ENCODE results near the gene DISC1.
"Not testable (repeated sequence)": the region's sequence is repeated elsewhere in the genome, so short reads cannot be mapped to it uniquely, and the experiment has no call there.

The DISC1 gene

DNA sequence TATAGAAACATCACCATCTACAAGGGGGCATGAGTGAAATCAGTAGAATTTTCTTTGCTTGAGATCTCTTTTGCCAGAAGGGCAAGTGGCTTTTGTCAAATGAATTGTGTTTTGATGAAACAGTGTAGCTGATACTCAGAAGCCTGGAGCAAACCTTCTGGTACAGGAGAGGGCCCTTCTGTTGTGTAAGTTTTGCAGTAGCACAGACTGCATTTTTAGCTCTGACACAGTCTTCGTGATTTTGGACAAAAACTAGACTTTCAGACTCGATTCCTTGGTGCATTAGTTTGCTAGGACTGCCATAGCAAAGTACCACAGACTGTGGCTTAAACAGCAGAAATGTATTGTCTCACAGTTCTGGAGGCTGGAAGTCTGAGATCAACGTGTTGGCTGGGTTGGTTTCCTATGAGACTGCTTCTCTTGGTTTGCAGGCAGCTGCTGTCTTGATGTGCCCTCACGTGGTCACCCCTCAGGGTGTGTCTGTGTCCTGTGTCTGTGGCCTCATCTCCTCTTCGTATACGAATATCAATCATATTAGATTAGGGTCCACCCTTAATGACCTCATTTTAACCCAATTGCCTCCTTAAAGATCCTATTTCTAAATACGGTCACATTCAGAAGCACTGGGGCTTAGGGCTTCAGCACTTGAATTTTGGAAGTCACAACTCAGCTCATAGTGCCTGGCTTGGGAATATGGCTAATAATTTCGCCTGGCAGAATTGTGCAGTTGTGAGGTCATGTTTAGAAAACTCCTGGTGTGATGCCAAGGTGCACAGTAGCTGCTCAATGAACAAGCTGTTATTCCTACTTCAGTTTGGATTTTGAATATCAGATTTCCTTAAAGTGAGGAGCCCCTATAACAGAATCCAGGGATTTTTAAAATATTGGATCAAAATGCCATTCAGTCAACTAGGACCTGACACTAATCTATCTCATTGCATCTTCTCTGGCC is 21.2 kb upstream of the DISC1 start:
- DNase-seq (ENCODE audit: low spot score) = no peak

DNA sequence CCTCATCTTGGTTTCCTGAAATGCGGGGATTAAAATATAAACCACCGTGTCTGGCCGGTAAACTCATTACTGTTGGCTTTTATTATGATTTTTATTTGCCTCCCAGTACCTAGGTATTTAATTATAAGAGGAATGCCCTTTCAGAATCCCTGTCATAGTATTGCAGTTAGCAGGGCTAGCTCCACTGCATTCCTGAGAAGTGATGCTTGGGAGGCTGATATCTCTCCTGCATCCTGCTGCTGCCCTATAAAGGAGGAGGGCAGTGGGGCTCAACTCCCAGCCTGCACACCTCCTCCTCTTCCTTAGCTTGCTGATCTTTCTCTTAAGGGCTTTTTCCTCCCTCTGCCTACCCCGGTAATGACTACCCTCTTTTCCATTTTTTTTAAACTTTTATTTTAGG is 19.9 kb upstream of the DISC1 start:
- no peak for DNase-seq (ENCODE audit: low spot score)

DNA sequence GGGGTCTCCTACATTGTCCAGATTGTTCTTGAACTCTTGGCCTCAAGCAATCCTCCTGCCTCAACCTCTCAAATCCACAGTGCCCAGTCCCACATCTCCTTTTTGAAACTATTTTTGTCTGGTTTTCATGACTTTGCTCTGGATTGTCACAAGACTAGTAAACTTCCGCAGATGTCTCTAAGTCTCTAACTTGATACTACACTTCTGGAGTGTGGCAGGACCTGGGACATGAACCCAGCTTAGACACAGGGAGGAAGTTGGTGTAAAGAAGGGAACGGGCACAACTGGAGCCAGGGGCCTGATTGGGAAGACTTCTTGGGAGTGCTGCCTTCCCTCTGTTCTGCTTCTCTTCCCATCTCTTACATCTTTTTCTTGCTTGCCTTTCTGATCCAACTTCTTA is 16.2 kb upstream of the DISC1 start:
- DNase-seq (ENCODE audit: low spot score) = no peak

DNA sequence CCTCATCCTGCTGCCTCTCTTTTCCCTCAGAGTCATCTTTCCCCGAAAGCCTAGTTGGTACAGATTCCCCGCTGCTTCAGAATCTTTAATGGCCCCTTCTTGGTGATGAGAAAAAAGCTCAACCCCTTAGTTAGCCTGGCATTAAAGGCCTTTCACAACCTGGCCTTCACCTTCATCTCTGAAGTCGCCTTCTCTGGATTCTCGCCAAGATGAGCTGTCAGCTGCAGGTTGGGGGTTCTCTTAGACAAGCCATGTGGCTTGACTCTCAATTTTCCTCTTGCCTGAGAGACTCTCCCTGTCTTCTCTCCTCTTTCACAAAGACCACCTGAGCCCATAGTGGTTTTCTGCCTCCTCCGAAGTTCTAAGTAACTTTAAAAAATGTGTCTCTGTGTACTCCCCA is 15.5 kb upstream of the DISC1 start:
- DNase-seq (ENCODE audit: low spot score) = no peak

DNA sequence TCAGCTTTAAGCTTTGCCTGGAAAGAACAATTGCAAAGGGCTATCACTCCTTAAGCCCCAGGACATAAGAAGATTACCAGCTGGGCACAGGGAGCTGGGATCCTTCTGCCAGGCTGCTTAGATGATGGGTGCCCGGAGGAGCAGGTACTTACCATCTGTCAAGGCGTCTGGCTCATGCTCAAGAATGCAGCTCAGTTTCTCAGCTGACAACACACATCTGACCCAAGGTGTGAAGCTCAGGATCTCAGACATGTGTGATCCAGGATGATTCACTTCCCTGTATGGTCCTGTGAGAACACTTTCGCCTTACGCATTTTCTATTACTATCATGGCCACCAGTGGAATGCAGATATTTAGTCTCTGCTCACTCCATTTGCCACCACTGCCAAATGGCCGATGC is 14.7 kb upstream of the DISC1 start:
- no peak for DNase-seq (ENCODE audit: low spot score)

DNA sequence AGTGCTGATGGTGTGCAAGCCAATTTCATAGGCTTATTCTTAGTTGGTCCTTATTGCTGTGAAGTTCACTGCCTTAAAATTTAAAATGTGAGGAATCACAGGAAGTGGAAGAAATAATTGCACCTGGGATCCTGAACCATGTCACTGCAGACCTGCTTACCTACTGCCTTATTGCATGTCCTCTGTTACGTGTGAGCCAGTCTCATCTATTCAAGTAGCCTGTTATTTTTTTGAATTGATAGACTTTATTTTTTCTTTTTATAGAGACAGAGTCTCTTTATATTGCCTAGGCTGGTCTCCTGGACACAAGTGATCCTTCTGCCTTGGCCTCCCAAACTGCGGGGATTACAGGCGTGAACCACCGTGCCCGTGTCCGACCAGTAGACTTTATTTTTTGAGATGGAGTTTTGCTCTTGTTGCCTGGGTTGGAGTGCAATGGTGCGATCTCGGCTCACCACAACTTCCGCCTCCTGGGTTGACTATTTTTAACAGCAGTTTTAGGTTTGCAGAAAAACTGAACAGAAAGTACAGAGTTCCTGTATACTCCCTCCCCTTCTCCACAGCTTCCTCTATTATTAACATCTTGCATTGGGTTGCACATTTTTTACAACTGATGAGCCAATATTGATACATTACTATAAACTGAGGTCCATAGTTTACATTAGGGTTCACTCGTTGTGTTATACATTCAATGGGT is 14.0 kb upstream of the DISC1 start:
- peak; percentile 76 for DNase-seq (ENCODE audit: low spot score)

DNA sequence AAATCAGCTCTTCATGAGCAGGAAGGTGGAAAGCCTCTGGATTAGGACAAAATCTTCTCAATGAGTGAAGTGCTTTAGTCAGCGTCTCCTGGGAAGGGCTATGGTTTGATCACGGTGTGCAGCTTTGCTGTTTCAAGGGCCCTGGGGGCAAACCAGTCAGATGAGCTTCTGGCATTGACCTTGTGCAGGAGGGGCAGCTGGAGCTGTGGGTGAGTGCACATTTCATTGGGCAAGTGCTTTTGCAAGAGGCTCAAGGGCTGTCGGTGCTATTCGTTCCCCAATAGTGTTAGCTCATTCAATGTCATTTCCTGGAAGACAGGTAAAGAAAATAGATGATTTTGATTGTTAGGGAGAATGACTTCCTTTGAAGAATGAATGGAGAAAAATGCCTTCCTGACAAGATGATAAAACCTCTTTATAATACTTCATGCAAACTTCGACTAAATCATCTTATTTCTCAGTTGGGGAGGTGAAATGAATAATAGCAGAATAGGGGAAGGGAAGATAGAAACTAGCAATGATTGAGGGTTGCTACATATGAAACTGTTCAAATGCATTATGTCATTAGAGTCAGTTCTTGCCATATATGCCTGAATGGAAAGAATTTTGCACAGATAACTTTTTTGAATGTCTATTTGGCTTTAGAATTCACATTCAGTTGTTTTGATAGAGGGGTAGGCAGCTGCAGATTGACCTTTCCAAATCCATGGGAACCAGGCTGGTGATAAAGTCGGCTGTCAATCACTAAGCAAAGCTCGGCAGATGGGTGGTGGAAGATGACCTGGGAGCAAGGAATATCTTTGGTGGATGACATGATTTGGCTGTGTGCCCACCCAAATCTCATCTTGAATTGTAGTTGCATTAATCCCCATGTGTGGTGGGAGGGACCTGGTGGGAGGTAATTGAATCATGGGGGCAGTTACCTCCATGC is 12.9 kb upstream of the DISC1 start:
- no peak for DNase-seq (ENCODE audit: low spot score)

DNA sequence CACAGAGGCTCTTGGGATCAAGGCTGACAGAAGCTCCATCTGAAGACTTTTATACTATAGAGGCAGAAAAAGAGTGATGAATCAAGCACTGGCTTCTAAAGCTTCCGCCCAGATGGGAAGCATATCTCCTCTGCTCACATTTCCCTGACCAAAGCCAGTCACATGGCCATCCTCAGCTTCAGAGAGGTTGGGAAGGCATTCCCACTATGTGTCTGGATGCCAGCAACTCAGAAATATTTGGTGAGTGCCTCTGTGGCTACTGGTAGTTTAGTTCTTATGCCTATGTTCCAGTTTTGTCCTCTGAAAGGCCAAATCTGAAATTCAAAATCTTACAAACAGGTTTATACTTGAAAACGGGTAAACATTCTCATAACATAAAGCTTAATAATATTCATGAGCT is 9.9 kb upstream of the DISC1 start:
- no peak for DNase-seq (ENCODE audit: low spot score)

DNA sequence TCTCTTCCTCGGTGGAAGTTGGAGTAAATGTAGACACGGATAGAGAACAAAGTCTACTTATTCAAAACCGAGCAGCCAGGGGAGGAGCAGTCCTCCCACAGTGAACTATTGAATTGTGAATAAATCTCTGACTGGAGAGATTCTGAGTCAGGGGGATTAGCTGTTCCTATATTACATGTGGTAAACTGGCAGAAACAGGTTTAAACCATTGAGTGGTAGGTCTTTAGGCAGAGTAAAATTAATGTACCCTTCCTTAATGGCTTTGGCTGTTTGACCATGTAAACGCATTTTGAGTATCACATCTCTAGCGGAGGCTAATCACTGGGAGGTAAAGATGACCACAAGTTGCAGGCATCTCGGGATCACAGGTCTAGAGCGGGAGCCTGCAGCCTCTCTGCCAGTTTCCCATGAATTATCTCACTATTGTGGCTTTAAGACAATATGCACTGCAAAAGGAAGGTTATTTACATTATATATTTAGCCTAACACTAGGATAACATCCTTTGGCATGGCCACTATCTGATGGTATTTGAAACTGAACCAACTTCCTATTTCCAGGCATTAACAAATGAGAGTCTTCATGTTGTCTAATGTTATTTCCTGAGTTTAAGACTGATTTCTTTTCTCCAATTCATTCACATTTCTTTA is 7.9 kb upstream of the DISC1 start:
- no peak for DNase-seq (ENCODE audit: low spot score)

DNA sequence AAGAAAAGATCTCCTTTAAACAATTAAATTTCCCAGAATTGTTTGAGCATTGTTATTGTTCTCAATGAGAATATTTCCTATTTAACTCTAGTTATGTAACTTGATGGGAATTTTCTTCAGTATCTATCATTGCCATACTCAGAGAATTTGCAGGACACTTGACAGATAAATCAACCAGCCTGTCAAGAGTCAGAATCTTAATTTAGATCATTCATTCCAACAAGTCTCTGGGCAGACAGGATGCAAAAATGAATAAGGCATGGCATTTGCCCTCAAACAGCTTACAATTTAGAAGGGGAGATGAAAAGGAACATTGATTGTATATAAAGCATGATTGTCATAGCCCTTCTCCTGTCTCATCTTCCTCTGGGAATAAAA is 7.3 kb upstream of the DISC1 start:
- DNase-seq (ENCODE audit: low spot score) = no peak

DNA sequence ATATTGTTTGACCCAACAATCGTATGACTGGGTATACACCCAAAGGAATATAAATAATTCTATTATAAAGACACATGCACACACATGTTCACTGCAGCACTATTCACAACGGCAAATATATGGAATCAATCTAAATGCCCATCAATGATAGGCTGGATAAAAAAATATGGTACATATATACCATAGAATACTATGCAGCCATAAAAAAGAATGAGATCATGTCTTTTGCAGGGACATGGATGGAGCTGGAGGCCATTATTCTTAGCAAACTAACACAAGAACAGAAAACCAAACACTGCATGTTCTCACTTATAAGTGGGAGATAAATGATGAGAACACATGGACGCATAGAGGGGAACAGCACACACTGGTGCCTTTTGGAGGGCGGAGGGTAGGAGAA is 1.5 kb upstream of the DISC1 start:
- DNase-seq (ENCODE audit: low spot score) = not testable (repeated sequence)

DNA sequence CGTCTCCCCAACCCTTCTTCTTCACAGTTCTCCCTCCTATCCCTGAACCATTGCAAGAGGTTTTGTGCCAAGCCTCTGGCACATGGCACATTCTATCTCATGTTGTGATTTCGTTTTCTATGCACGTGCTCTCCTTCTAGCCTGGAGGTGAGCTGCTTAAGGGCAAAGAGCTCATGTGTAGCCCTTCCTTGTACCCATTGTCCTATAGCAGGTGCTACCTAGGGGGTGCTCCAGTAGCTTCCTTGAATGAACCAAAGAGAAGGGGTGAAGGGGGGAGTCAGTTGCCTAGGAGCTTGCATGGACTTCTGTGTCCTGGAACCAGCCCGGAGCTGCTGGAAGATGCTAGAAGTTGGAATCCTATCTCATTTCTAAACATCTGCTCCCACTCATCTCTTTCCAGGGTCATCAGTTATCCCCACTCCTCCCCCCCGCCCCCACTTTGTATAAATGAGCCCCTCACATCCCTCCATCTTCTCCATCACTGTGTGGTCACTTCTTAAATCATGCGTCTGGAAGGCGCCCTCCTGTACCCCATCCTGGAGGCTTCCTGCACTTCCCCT is 535 bp upstream of the DISC1 start:
- DNase-seq (ENCODE audit: low spot score) = no peak

DNA sequence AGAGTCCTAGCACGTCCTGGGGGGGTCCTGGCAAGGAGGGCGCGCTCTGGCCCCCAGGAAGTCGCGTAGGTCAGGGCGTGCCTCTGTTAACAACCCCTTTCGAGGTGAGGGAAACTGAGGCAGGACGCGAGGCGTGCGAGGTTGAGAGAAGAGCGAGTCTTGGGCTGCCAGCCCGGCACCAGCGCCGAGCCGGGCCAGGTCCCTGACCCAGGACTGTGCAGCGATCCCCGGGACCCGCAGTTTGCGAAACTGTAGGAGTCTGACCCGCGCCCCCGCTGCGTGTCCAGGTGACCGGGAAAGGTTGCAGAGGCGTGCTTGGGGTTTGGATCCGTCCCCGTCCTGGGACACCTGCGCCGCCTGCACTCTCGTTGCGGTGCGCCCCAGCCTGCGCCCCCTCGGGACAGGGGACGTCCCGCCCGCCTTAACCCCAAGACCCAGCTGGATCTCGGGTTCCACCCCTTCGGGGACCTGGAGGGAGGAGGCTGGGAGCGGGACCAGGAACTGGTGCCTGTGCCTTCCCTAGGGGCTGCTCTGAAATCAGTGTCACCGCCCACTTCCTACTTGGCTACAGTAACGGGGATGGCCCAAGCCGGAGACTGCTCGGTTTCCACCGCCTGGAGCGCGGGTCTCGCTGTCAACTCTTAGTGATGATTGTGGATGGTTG is 493 bp downstream of the DISC1 start:
- DNase-seq (ENCODE audit: low spot score) = peak; percentile 42

DNA sequence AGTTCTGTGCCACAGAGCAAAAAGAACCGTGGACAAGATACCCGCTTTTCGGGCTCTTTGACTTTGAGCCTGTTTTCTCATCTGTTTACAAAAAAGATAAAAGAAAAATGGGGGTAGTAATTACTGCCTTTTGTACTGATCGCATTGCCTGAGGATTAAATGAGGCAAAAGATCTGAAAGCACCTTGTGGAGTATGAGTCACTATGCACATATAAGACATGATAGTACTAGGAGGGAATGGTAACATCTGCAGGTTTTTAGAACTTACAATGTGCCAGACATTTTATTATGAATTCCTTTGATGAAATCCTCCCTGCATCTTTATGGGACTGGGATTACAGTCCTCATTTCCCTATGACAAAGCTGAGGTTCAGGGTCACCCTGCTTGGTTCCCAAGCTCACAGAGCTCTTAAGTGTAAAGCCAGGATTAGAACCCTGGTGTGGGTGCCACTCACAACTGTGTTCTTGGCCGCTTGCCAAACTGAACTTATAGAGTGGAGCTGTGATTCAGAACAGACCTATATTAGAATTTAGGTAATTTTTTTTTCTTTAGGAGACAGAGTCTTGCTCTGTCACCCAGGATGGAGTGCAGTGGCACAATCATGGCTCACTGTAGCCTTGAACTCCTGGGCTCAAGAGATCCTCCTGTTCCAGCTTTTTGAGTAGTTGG is 1.8 kb downstream of the DISC1 start:
- DNase-seq (ENCODE audit: low spot score) = no peak

DNA sequence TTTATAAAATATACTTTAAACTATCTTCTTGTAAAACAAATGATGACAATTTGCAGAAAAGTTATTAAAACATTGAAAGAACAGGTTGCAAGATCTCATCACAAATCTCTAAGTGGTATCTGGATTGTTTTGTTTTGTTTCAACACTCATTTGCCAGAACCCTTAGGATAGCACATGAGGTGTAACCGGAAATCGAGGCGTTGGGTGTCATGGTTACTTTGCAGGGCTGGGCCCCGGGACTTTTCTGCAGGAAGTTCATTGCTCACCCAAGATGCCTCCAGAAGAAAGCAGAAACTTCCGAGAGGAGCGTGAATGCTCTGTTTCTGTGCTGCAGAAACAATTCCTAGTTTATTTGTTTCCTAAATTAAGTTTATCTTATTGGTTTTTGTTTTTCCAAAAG is 2.5 kb downstream of the DISC1 start:
- DNase-seq (ENCODE audit: low spot score) = peak; percentile 43

DNA sequence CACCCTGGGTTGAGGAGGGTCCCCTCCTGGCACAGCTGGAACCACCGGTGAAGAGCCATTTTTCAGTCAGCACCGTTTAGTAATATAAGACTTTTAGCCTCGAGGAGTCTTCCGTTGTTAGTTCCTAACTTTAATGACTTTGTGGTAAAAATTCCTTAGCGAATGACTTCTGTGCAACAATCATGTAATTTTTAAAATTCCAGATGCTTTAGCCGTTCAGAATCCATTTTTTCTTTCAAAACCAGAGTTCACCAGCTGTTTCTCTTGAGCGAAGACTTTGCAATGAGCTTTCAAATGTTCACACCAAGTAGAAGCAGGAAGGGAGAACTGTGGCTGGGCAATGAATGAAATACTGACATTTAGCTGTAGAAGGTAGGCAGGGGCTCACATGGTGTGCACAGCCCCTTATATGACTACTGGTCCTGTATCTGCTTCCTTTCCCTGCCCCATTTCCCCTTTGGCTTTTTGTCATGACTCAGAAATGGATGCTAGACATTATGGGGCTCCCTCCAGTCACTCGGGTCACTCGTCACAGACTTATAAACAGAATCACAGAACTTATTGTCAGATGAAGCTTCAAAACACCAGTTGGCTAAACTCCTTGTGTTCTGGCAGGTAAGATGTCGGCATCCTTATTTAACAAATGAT is 4.1 kb downstream of the DISC1 start:
- no peak for DNase-seq (ENCODE audit: low spot score)

DNA sequence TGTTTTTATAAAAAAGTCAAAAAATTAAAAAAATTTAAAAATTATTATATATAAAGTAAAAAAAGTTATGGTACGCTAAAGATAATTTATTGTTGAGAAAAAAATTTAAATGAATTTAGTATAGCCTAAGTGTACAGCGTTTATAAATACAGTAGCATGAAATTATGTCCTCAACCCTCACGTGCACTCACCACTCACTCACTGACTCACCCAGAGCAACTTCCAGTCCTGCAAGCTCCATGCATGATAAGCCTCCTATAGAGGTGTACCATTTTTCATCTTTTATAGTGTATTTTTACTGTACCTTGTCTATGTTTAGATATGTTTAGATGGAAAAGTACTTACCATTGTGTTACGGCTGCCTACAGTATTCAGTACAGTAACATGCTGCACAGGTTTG is 5.1 kb downstream of the DISC1 start:
- DNase-seq (ENCODE audit: low spot score) = no peak

DNA sequence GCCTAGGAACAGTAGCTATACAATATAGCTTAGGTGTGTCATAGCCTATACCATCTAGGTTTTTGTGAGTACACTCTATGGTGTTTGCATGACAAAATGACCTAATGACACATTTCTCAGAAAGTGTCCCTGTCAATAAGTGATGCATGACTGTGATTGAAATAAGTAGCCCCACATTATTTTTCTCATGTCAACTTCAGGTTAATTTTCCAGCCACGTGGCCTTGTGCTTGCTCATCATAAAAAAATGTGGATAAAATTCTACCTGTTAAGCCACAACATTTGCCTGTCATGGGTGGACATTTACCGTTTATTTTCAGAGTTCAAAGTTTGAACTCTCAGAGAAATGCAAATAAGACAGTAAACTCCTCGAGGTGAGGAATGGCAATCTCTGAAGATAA is 5.5 kb downstream of the DISC1 start:
- DNase-seq (ENCODE audit: low spot score) = no peak

DNA sequence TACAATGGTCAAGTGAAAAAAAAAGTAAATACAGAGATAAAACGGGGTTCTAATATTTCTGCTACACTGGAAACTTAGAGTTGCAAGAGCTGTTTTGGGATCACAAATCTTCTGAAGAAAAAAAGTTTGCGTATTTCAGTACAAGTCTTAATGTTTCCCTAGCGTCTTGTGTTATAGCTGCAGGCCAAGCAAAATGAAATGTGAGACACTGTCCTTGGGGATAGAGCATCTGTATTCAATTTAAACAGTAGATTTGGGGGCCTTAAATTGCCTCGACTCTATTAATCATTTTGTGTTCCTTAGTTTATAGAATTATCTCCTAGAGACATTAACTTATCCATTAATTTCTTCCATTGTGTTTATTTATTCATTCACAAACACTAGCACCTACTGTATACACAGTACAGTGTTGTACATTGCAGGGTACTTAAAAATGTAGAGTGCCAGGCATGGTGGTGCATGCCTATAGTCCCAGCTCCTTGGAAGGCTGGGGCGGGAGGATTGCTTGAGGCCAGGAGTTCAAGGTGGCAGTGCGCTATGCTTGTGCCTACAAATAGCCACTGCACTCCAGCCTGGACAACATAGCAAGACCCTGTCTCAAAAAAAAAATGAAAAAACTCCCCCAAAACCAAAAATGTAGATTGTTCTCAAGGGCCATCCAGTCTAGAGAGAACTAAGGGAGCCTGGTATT is 7.9 kb downstream of the DISC1 start:
- no peak for DNase-seq (ENCODE audit: low spot score)

Measured in activated CD4-positive, alpha-beta T cell treated with anti-CD3 and anti-CD28 coated beads, Interleukin-2, Interleukin-4, amounts not matched to agents 100 ng/mL and 50 ng/mL, durations not matched to agents 16 hours and 8 hours (primary cell).